Jurkat, Clone E6-1 (cell line): ENCODE results near the gene IL10.

ENCODE experiments used
- DNase-seq: peaks from one replicate; pipeline ENCODE4 v3.0.0-alpha.2; 2011; ENCODE audit warnings: low read depth, low spot score
- H3K4me3 ChIP-seq: 2 replicates; pipeline ENCODE4 v1.5.1; 2011; ENCODE audit warnings: mild to moderate bottlenecking, low read length, control low read depth, moderate library complexity

Gene IL10

GRCh38 chr1:206739411-206740076 lies 32.8 kb downstream of the IL10 start:
- no peak overlapping the region for H3K4me3 ChIP-seq
- DNase-seq: peak; percentile 59

- no peak overlapping the region for H3K4me3 ChIP-seq
- DNase-seq: no peak
These were observed 33.6 kb downstream of the IL10 start for GRCh38 chr1:206738370-206739366.

- H3K4me3 ChIP-seq: no peak overlapping the region
- no peak for DNase-seq
These were observed 34.5 kb downstream of the IL10 start for GRCh38 chr1:206737729-206738201.

- DNase-seq: peak; percentile 63
These were observed 35.2 kb downstream of the IL10 start for GRCh38 chr1:206736878-206737728.

GRCh38 chr1:206735553-206736031 lies 36.7 kb downstream of the IL10 start:
- DNase-seq: no peak
- no peak overlapping the region for H3K4me3 ChIP-seq

More at GRCh38 chr1:206736878-206737728, 35.2 kb downstream of the IL10 start:
- no peak overlapping the region for H3K4me3 ChIP-seq

- H3K4me3 ChIP-seq: no peak overlapping the region
- peak; percentile 40 for DNase-seq
These were observed 37.7 kb downstream of the IL10 start for GRCh38 chr1:206734499-206735142.

GRCh38 chr1:206732992-206733391 lies 39.3 kb downstream of the IL10 start:
- no peak overlapping the region for H3K4me3 ChIP-seq
- no peak for DNase-seq

- DNase-seq: no peak
These were observed 39.8 kb downstream of the IL10 start for GRCh38 chr1:206732508-206732907.

GRCh38 chr1:206729507-206729906 lies 42.8 kb downstream of the IL10 start:
- H3K4me3 ChIP-seq: no peak overlapping the region
- no peak for DNase-seq

More at GRCh38 chr1:206732508-206732907, 39.8 kb downstream of the IL10 start:
- no peak overlapping the region for H3K4me3 ChIP-seq

GRCh38 chr1:206729050-206729449 lies 43.2 kb downstream of the IL10 start:
- H3K4me3 ChIP-seq: no peak overlapping the region
- DNase-seq: no peak

GRCh38 chr1:206728697-206728987 lies 43.7 kb downstream of the IL10 start:
- DNase-seq: no peak
- no peak overlapping the region for H3K4me3 ChIP-seq

GRCh38 chr1:206727981-206728696 lies 44.2 kb downstream of the IL10 start:
- no peak overlapping the region for H3K4me3 ChIP-seq
- no peak for DNase-seq

- H3K4me3 ChIP-seq: no peak overlapping the region
These were observed 47.0 kb downstream of the IL10 start for GRCh38 chr1:206725109-206725963.

GRCh38 chr1:206723805-206724472 lies 48.4 kb downstream of the IL10 start:
- H3K4me3 ChIP-seq: no peak overlapping the region
- DNase-seq: no peak

More at GRCh38 chr1:206725109-206725963, 47.0 kb downstream of the IL10 start:
- DNase-seq: no peak

GRCh38 chr1:206723462-206723804 lies 48.9 kb downstream of the IL10 start:
- H3K4me3 ChIP-seq: no peak overlapping the region
- no peak for DNase-seq

GRCh38 chr1:206722751-206723461 lies 49.4 kb downstream of the IL10 start:
- no peak overlapping the region for H3K4me3 ChIP-seq
- no peak for DNase-seq
